Trophoblast cell (in vitro differentiated cells and primary cell): ENCODE measurements around the gene STARD13.

Source experiments
- DNase-seq, 2 donors: peaks; one replicate each; pipeline ENCODE4 v3.0.0-alpha.2; 2016
- H2AFZ ChIP-seq: 2 replicates; pipeline ENCODE4 v1.6.1; 2013; ENCODE audit warnings: low read length, moderate library complexity, mild to moderate bottlenecking; ENCODE audit not compliant: insufficient read depth, poor library complexity
- H2AK5ac ChIP-seq: 2 replicates; pipeline ENCODE4 v1.6.1; 2013; ENCODE audit warnings: mild to moderate bottlenecking, low read length
- H2BK120ac ChIP-seq: 2 replicates; pipeline ENCODE4 v1.6.1; 2013; ENCODE audit warnings: low read length, mild to moderate bottlenecking, moderate library complexity; ENCODE audit not compliant: insufficient read depth, poor library complexity
- H2BK12ac ChIP-seq: 2 replicates; pipeline ENCODE4 v1.6.1; 2013; ENCODE audit warnings: mild to moderate bottlenecking, low read length, moderate library complexity
- H2BK5ac ChIP-seq: 2 replicates; pipeline ENCODE4 v1.6.1; 2013; ENCODE audit warnings: low read length, low read depth, moderate library complexity, mild to moderate bottlenecking; ENCODE audit not compliant: poor library complexity
- H3K14ac ChIP-seq: 2 replicates; pipeline ENCODE4 v1.6.1; 2013; ENCODE audit warnings: mild to moderate bottlenecking, low read length
- H3K18ac ChIP-seq: 2 replicates; pipeline ENCODE4 v1.6.1; 2013; ENCODE audit warnings: mild to moderate bottlenecking, low read length
- H3K23ac ChIP-seq: 2 replicates; pipeline ENCODE4 v1.6.1; 2013; ENCODE audit warnings: low read length
- H3K27ac ChIP-seq: 2 replicates; pipeline ENCODE4 v1.5.1; 2013; ENCODE audit warnings: low read depth, mild to moderate bottlenecking, inconsistent platforms, low read length, moderate library complexity
- H3K27me3 ChIP-seq: 2 replicates; pipeline ENCODE4 v1.6.1; 2013; ENCODE audit warnings: inconsistent platforms, mild to moderate bottlenecking, low read length, moderate library complexity; ENCODE audit not compliant: insufficient read depth
- H3K36me3 ChIP-seq, 2 experiments: 1 replicate in 1 of 2; 2 replicates in 1 of 2; pipeline ENCODE4 v1.6.1; 2013; ENCODE audit warnings: low read length in 2 of 2, mild to moderate bottlenecking in 2 of 2, moderate library complexity in 1 of 2; ENCODE audit not compliant: insufficient read depth in 2 of 2, control insufficient read depth in 1 of 2
- H3K4ac ChIP-seq: 2 replicates; pipeline ENCODE4 v1.6.1; 2013; ENCODE audit warnings: low read depth, mild to moderate bottlenecking, low read length, moderate library complexity
- H3K4me1 ChIP-seq, 2 experiments: 1 replicate in 1 of 2; 2 replicates in 1 of 2; pipeline ENCODE4 v1.6.1; 2013; ENCODE audit warnings: low read length in 2 of 2, mild to moderate bottlenecking in 2 of 2, moderate library complexity in 1 of 2; ENCODE audit not compliant: insufficient read depth in 2 of 2, control insufficient read depth in 1 of 2
- H3K4me2 ChIP-seq: 2 replicates; pipeline ENCODE4 v1.6.1; 2013; ENCODE audit warnings: inconsistent platforms, mild to moderate bottlenecking, low read length, moderate library complexity
- H3K4me3 ChIP-seq: 2 replicates; pipeline ENCODE4 v1.5.1; 2013; ENCODE audit warnings: mild to moderate bottlenecking, low read depth, low read length, inconsistent platforms
- H3K79me1 ChIP-seq: one replicate; pipeline ENCODE4 v1.6.1; 2013; ENCODE audit warnings: low read length
- H3K79me2 ChIP-seq: 2 replicates; pipeline ENCODE4 v1.6.1; 2013; ENCODE audit warnings: low read length, mild to moderate bottlenecking; ENCODE audit not compliant: control insufficient read depth, insufficient read depth, poor library complexity
- H3K9ac ChIP-seq: 2 replicates; pipeline ENCODE4 v1.6.1; 2013; ENCODE audit warnings: mild to moderate bottlenecking, low read length
- H3K9me3 ChIP-seq: 2 replicates; pipeline ENCODE4 v1.6.1; 2013; ENCODE audit warnings: low read depth, mild to moderate bottlenecking, control low read depth, inconsistent platforms, low read length; ENCODE audit not compliant: insufficient read depth
- H4K12ac ChIP-seq: 2 replicates; pipeline ENCODE4 v1.6.1; 2013; ENCODE audit warnings: low read depth, mild to moderate bottlenecking, low read length, moderate library complexity
- H4K8ac ChIP-seq: 2 replicates; pipeline ENCODE4 v1.6.1; 2013; ENCODE audit warnings: low read depth, mild to moderate bottlenecking, low read length, moderate library complexity
- H4K91ac ChIP-seq: one replicate; pipeline ENCODE4 v1.6.1; 2013; ENCODE audit warnings: low read depth, mild to moderate bottlenecking, low read length, moderate library complexity
- WGBS: extraction: QIAGEN DNeasy Blood & Tissue Kit; methylation state at CpG from one replicate; pipeline ENCODE4 v1.1.7; 2013; ENCODE audit warnings: missing lambda C conversion rate; ENCODE audit not compliant: insufficient read length, insufficient coverage; ENCODE audit errors: extremely low coverage; 5-methylcytosine and 5-hydroxymethylcytosine counted together

STARD13 gene

GRCh38 chr13:33100886-33101285 lies 184.7 kb downstream of the STARD13 start:
- H3K27me3 ChIP-seq = no peaks in the 10 kb centered on the region
- no peak overlapping the region for H3K23ac ChIP-seq
- no peaks in the 10 kb centered on the region for H3K79me2 ChIP-seq
- no peak overlapping the region for H2BK120ac ChIP-seq
- no peak overlapping the region for H3K4ac ChIP-seq
- peaks cover under 1 to 3% of the 10 kb centered on the region in 2 experiments for H3K36me3 ChIP-seq
- no peaks in the 10 kb centered on the region for H3K79me1 ChIP-seq
- H2BK5ac ChIP-seq = no peak overlapping the region
- H3K14ac ChIP-seq = no peak overlapping the region
- no peak overlapping the region for H2BK12ac ChIP-seq
- no peaks in the 10 kb centered on the region for H3K4me1 ChIP-seq
- H4K8ac ChIP-seq = no peak overlapping the region
- WGBS = no CpG with 5 or more reads among the region's 3 CpGs
- H3K9me3 ChIP-seq = no peaks in the 10 kb centered on the region
- no peak overlapping the region for H3K4me3 ChIP-seq
- no peak overlapping the region for H3K27ac ChIP-seq
- H2AK5ac ChIP-seq = no peak overlapping the region
- no peak overlapping the region for H3K18ac ChIP-seq
- H3K9ac ChIP-seq = no peak overlapping the region
- no peak overlapping the region for H3K4me2 ChIP-seq
- no peak for DNase-seq
- H2AFZ ChIP-seq = no peak overlapping the region
- H4K91ac ChIP-seq = no peak overlapping the region
- no peak overlapping the region for H4K12ac ChIP-seq

DNA sequence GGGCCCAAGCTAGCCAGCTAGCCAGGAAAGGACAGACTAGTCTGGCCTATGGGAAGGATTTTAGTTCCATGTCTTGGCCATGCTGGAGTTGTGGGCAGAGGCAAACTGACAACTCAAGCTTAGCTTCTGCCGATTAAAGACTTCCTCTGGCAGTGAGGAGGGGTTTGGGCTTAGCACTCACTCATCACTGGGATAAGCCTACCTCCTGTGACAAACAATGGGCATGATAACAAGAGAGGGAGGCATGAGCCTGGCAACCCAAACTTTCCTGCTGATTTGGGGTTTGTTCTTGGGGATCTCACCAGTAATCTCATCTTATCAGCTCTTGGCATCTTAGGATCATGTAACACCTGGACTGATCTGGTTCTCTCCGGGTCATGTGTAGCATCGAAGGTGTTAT lies 185.7 kb downstream of the STARD13 start:
- Histone ChIP-seq H3K4me2 (no peak overlapping the region), H3K27ac (no peak overlapping the region), H3K23ac (peak overlapping the region; percentile 2), H3K79me1 (no peaks in the 10 kb centered on the region), H4K91ac (no peak overlapping the region), H2BK12ac (no peak overlapping the region), H3K4ac (no peak overlapping the region), H3K14ac (no peak overlapping the region), H3K36me3 (peaks cover 0 to under 1% of the 10 kb centered on the region in 2 experiments), H2AFZ (no peak overlapping the region), H3K27me3 (no peaks in the 10 kb centered on the region), H3K79me2 (no peaks in the 10 kb centered on the region), H3K9me3 (no peaks in the 10 kb centered on the region), H3K4me3 (no peak overlapping the region), H4K8ac (no peak overlapping the region), H3K4me1 (no peaks in the 10 kb centered on the region), H3K9ac (no peak overlapping the region), H2AK5ac (no peak overlapping the region), H2BK5ac (no peak overlapping the region), H3K18ac (no peak overlapping the region), H4K12ac (no peak overlapping the region), H2BK120ac (no peak overlapping the region)
- no peak for DNase-seq
- no CpG with 5 or more reads among the region's 3 CpGs for WGBS

GRCh38 chr13:33096886-33097605 lies 188.5 kb downstream of the STARD13 start:
- peaks cover 2% of the 10 kb centered on the region for H3K9me3 ChIP-seq
- H2AFZ ChIP-seq = no peak overlapping the region
- H3K4me1 ChIP-seq = no peaks in the 10 kb centered on the region
- H3K4ac ChIP-seq = no peak overlapping the region
- no peak overlapping the region for H4K12ac ChIP-seq
- H3K27me3 ChIP-seq = no peaks in the 10 kb centered on the region
- no peak overlapping the region for H2BK12ac ChIP-seq
- H2AK5ac ChIP-seq = no peak overlapping the region
- H4K91ac ChIP-seq = no peak overlapping the region
- no peaks in the 10 kb centered on the region for H3K79me2 ChIP-seq
- no peak overlapping the region for H3K9ac ChIP-seq
- H4K8ac ChIP-seq = no peak overlapping the region
- H2BK120ac ChIP-seq = no peak overlapping the region
- no peak for DNase-seq
- no peak overlapping the region for H3K14ac ChIP-seq
- no peaks in the 10 kb centered on the region for H3K36me3 ChIP-seq
- WGBS = no CpG with 5 or more reads among the region's 2 CpGs
- no peak overlapping the region for H2BK5ac ChIP-seq
- no peak overlapping the region for H3K18ac ChIP-seq
- no peak overlapping the region for H3K4me2 ChIP-seq
- no peak overlapping the region for H3K27ac ChIP-seq
- no peak overlapping the region for H3K23ac ChIP-seq
- H3K79me1 ChIP-seq = no peaks in the 10 kb centered on the region
- no peak overlapping the region for H3K4me3 ChIP-seq

DNA sequence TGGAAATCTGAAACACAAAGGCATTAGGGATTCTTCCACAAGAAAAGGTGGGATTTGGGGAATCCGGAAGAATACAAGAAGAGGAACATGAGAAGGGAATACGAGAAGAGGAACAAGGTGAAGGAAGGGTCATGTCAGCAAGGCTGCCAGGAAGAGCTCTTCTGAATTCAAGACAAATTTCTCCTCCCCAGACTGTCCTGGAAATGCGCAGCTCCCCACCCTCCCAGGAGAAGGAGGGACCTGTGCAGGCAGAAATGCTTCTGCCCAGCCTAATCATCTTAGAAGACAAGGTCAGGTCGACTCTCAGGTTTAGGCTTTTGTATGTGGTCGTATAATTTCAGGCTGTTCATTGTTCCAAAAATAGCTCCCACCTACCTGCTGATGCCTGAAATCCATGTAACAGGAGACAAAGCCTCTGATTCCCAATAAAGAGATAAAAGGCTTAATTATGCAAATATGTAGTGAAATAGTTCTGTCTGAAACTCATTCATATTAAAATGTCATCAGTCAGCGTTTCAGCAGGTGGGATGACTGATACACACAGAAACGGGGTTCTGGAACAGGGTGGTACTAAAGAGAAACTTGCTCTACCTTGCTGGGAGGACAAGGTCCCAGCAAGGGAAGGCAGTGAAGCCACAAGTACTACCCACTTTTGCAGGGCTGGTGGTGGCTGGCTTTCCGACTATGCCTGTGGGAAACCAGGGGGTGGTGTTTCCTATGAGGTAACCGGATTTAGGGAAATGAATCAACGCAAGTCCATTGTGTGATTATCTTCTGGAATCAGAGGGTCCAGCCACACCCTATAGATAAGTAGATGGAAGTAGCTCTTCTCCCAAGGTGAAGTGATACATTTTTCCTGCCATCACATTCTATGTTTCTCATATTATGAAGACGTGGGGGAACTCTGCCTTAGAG lies 193.2 kb downstream of the STARD13 start:
- no peak overlapping the region for H3K18ac ChIP-seq
- H4K8ac ChIP-seq = no peak overlapping the region
- H3K9ac ChIP-seq = no peak overlapping the region
- H3K4ac ChIP-seq = no peak overlapping the region
- no peak overlapping the region for H3K23ac ChIP-seq
- no peak overlapping the region for H2BK12ac ChIP-seq
- H4K12ac ChIP-seq = no peak overlapping the region
- H2AK5ac ChIP-seq = no peak overlapping the region
- no peaks in the 10 kb centered on the region for H3K27me3 ChIP-seq
- no peak overlapping the region for H4K91ac ChIP-seq
- WGBS = no CpG with 5 or more reads among the region's 11 CpGs
- no peak overlapping the region for H2BK120ac ChIP-seq
- no peaks in the 10 kb centered on the region for H3K79me2 ChIP-seq
- H3K79me1 ChIP-seq = no peaks in the 10 kb centered on the region
- H3K4me1 ChIP-seq = peaks cover 5 to 7% of the 10 kb centered on the region in 2 experiments
- H3K27ac ChIP-seq = no peak overlapping the region
- no peak overlapping the region for H2AFZ ChIP-seq
- H3K36me3 ChIP-seq = no peaks in the 10 kb centered on the region
- peaks cover 2% of the 10 kb centered on the region for H3K9me3 ChIP-seq
- H3K4me2 ChIP-seq = no peak overlapping the region
- H2BK5ac ChIP-seq = no peak overlapping the region
- DNase-seq = no peak
- H3K14ac ChIP-seq = no peak overlapping the region
- no peak overlapping the region for H3K4me3 ChIP-seq
